ENCODE results near the gene DNAAF8.

Gene DNAAF8

DNA sequence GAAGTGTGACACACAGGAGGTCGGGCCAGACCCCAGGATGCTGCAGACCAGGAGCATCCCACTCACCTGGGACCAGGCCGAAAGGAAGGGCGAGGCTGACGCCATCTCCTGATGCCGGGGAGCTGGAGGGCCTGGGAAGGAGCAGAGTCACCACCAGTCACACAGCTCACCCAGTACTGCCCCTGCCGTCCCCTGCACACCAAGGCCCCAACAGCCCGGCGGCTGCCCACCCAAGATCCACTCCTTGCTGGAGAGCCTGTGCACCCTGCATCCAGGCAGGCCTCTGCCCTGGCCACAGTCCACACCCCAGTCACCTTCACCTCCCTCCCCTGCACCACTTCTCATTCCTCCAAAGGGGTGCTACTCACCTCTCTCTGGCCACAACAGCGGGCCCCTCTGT is 27.9 kb downstream of the DNAAF8 start:
- H3K4me3 ChIP-seq (ENCODE audit: low read length): no peak overlapping the region
- H4K20me1 ChIP-seq (ENCODE audit: control insufficient read depth, insufficient read depth, low read depth, low read length): no peaks in the 10 kb centered on the region
- peaks cover 22% of the 10 kb centered on the region for H3K79me2 ChIP-seq (ENCODE audit: control insufficient read depth, low read length)
- H3F3A ChIP-seq (ENCODE audit: control insufficient read depth, insufficient read depth): no peaks in the 10 kb centered on the region
- no peak for TF ChIP-seq CTCF (IDR thresholded peaks at IDR 0.05; ENCODE audit: low read depth, low read length, poor library complexity, severe bottlenecking)
- no peak for TF ChIP-seq EZH2phosphoT487 (IDR thresholded peaks at IDR 0.05; ENCODE audit: borderline replicate concordance, low read length)
- H3K9me2 ChIP-seq (replicated peaks; ENCODE audit: control insufficient read depth, low read length): no peaks in the 10 kb centered on the region
- no peak overlapping the region for H3K27ac ChIP-seq (ENCODE audit: low read depth, low read length)
- H3K27me3 ChIP-seq (ENCODE audit: control insufficient read depth, low read length): no peaks in the 10 kb centered on the region
- peaks cover 13% of the 10 kb centered on the region for H3K4me1 ChIP-seq (ENCODE audit: control insufficient read depth, low read length)
- H3K4me2 ChIP-seq (ENCODE audit: low read length): no peak overlapping the region
- H3K9me3 ChIP-seq (ENCODE audit: control insufficient read depth, insufficient read depth, low read length): no peaks in the 10 kb centered on the region
- H3K36me3 ChIP-seq (ENCODE audit: control insufficient read depth, low read length): peaks cover 61% of the 10 kb centered on the region

DNA sequence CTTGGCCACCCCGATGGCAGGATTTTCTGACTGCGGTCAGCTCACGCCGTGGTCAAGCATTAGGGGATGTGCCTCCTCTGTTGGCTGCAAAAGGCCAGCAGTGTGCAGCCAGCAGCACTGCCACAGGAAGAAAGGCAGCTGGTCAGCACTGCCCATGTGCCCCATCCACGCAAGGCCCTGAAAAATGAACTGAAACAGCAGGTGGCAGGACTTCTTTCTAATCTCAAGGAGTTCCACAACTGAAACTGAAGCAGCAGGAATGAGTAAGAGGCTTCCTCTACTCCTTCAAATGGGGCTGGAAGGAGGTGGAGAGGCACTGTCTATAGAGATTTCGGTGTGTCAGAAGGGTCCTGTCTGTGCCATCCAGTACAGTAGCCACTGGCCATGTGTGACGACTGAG is 29.5 kb downstream of the DNAAF8 start:
- Histone ChIP-seq H3K27ac (ENCODE audit: low read depth, low read length) (no peak overlapping the region), H3K4me2 (ENCODE audit: low read length) (no peak overlapping the region), H3K36me3 (ENCODE audit: control insufficient read depth, low read length) (peaks cover 53% of the 10 kb centered on the region), H3K9me2 (replicated peaks; ENCODE audit: control insufficient read depth, low read length) (no peaks in the 10 kb centered on the region), H3K27me3 (ENCODE audit: control insufficient read depth, low read length) (no peaks in the 10 kb centered on the region), H3K79me2 (ENCODE audit: control insufficient read depth, low read length) (peaks cover 22% of the 10 kb centered on the region), H3K9me3 (ENCODE audit: control insufficient read depth, insufficient read depth, low read length) (no peaks in the 10 kb centered on the region), H3K4me1 (ENCODE audit: control insufficient read depth, low read length) (peaks cover 19% of the 10 kb centered on the region), H4K20me1 (ENCODE audit: control insufficient read depth, insufficient read depth, low read depth, low read length) (no peaks in the 10 kb centered on the region), H3F3A (ENCODE audit: control insufficient read depth, insufficient read depth) (peaks cover 5% of the 10 kb centered on the region; the same call in 1 of the 2 replicates), H3K4me3 (ENCODE audit: low read length) (no peak overlapping the region)
- TF ChIP-seq EZH2phosphoT487 (IDR thresholded peaks at IDR 0.05; ENCODE audit: borderline replicate concordance, low read length): no peak
- no peak for TF ChIP-seq CTCF (IDR thresholded peaks at IDR 0.05; ENCODE audit: low read depth, low read length, poor library complexity, severe bottlenecking)

- no peak for TF ChIP-seq EZH2phosphoT487 (IDR thresholded peaks at IDR 0.05; ENCODE audit: borderline replicate concordance, low read length)
- TF ChIP-seq CTCF (IDR thresholded peaks at IDR 0.05; ENCODE audit: low read depth, low read length, poor library complexity, severe bottlenecking): no peak
- Histone ChIP-seq H3K27me3 (ENCODE audit: control insufficient read depth, low read length) (no peaks in the 10 kb centered on the region), H3K9me2 (replicated peaks; ENCODE audit: control insufficient read depth, low read length) (no peaks in the 10 kb centered on the region), H3K4me1 (ENCODE audit: control insufficient read depth, low read length) (peaks cover 28% of the 10 kb centered on the region), H3K79me2 (ENCODE audit: control insufficient read depth, low read length) (peaks cover 22% of the 10 kb centered on the region), H3K4me3 (ENCODE audit: low read length) (peak overlapping the region; percentile 87), H4K20me1 (ENCODE audit: control insufficient read depth, insufficient read depth, low read depth, low read length) (no peaks in the 10 kb centered on the region), H3F3A (ENCODE audit: control insufficient read depth, insufficient read depth) (peaks cover 15% of the 10 kb centered on the region), H3K9me3 (ENCODE audit: control insufficient read depth, insufficient read depth, low read length) (no peaks in the 10 kb centered on the region), H3K36me3 (ENCODE audit: control insufficient read depth, low read length) (peaks cover 34% of the 10 kb centered on the region), H3K27ac (ENCODE audit: low read depth, low read length) (no peak overlapping the region), H3K4me2 (ENCODE audit: low read length) (peak overlapping the region; percentile 88)
These were observed 31.5 kb downstream of the DNAAF8 start for GRCh38 chr16:4765511-4766474.

Measured in DOHH2 (cell line).